ENCODE data around the gene ALDH8A1. TPM values are rescaled to one million over a fixed set of nuclear protein-coding genes. Genes with fewer than 3 reads are reported as not detected.

ALDH8A1 gene
- polyA plus RNA-seq (2011; rRNA removed) (0.33 and 0.35 TPM in 2 replicates), polyA minus RNA-seq (2011; rRNA and poly(A)+ RNA removed) (0.46 and 2.4 TPM in 2 replicates)

GRCh38 chr6:134949927-134950326, at the start of gene ALDH8A1:
Gene ALDH8A1, minus strand, starts transcription at chr6:134950101. Its CDS starts 48 bp downstream, at chr6:134950053.
- ChIA-PET CTCF (interaction anchor here (1.2 to 2.8 kb wide), 2 partner anchors 9 to 115 kb away, joined by 3 to 23 read pairs; no protein-coding TSS in a partner anchor), POLR2A (no interaction called here)
- Histone ChIP-seq H3K27ac (ENCODE audit: low read depth, low read length) (no peak within 1 kb of the TSS), H3K27me3 (ENCODE audit: control insufficient read depth, insufficient read depth, low read length) (no peaks in the 10 kb centered on the region), H3K9me3 (ENCODE audit: control insufficient read depth, insufficient read depth, low read length) (peaks cover 3% of the 10 kb centered on the region; the same call in 1 of the 2 replicates), H3K4me3 (ENCODE audit: low read depth, low read length) (no peak within 1 kb of the TSS)
- TF ChIP-seq CTCF (IDR thresholded peaks at IDR 0.05; ENCODE audit: low read depth, low read length), result no peak
- DNase-seq (ENCODE audit: low read depth, low spot score), result no peak

GRCh38 chr6:134999107-134999506, 49.2 kb upstream of the ALDH8A1 start:
- no peak for DNase-seq (ENCODE audit: low read depth, low spot score)
- no peak for TF ChIP-seq CTCF (IDR thresholded peaks at IDR 0.05; ENCODE audit: low read depth, low read length)
- POLR2A ChIA-PET, result no interaction called here
- H3K27me3 ChIP-seq (ENCODE audit: control insufficient read depth, insufficient read depth, low read length), result no peaks in the 10 kb centered on the region
- H3K4me3 ChIP-seq (ENCODE audit: low read depth, low read length), result no peak overlapping the region
- no peak overlapping the region for H3K27ac ChIP-seq (ENCODE audit: low read depth, low read length)
- H3K9me3 ChIP-seq (ENCODE audit: control insufficient read depth, insufficient read depth, low read length), result no peaks in the 10 kb centered on the region
- CTCF ChIA-PET, result interaction anchor here (1.3 kb wide), 1 partner anchor 10 kb away, joined by 3 read pairs; no protein-coding TSS in a partner anchor

- DNase-seq (ENCODE audit: low read depth, low spot score), result no peak
- POLR2A ChIA-PET, result interaction anchor here (0.6 kb wide), 1 partner anchor 15 kb away, joined by 3 read pairs; no protein-coding TSS in a partner anchor
- Histone ChIP-seq H3K27me3 (ENCODE audit: control insufficient read depth, insufficient read depth, low read length) (no peaks in the 10 kb centered on the region), H3K27ac (ENCODE audit: low read depth, low read length) (no peak overlapping the region), H3K9me3 (ENCODE audit: control insufficient read depth, insufficient read depth, low read length) (no peaks in the 10 kb centered on the region), H3K4me3 (ENCODE audit: low read depth, low read length) (no peak overlapping the region)
- no peak for TF ChIP-seq CTCF (IDR thresholded peaks at IDR 0.05; ENCODE audit: low read depth, low read length)
- CTCF ChIA-PET, result interaction anchor here (0.5 kb wide), 1 partner anchor 147 kb away, joined by 5 read pairs; no protein-coding TSS in a partner anchor
Observed at GRCh38 chr6:134997133-134997995, 47.5 kb upstream of the ALDH8A1 start.

- H3K4me3 ChIP-seq (ENCODE audit: low read depth, low read length), result no peak overlapping the region
- DNase-seq (ENCODE audit: low read depth, low spot score), result no peak
- POLR2A ChIA-PET, result no interaction called here
- no peak for TF ChIP-seq CTCF (IDR thresholded peaks at IDR 0.05; ENCODE audit: low read depth, low read length)
- H3K27ac ChIP-seq (ENCODE audit: low read depth, low read length), result no peak overlapping the region
- CTCF ChIA-PET, result interaction anchor here (0.9 kb wide), 1 partner anchor 188 kb away, joined by 3 read pairs; no protein-coding TSS in a partner anchor
- no peaks in the 10 kb centered on the region for H3K9me3 ChIP-seq (ENCODE audit: control insufficient read depth, insufficient read depth, low read length)
- H3K27me3 ChIP-seq (ENCODE audit: control insufficient read depth, insufficient read depth, low read length), result no peaks in the 10 kb centered on the region
Observed at GRCh38 chr6:134995536-134995935, 45.6 kb upstream of the ALDH8A1 start.

GRCh38 chr6:134994431-134994830, 44.5 kb upstream of the ALDH8A1 start:
- Histone ChIP-seq H3K4me3 (ENCODE audit: low read depth, low read length) (no peak overlapping the region), H3K27me3 (ENCODE audit: control insufficient read depth, insufficient read depth, low read length) (no peaks in the 10 kb centered on the region), H3K27ac (ENCODE audit: low read depth, low read length) (no peak overlapping the region), H3K9me3 (ENCODE audit: control insufficient read depth, insufficient read depth, low read length) (no peaks in the 10 kb centered on the region)
- no peak for DNase-seq (ENCODE audit: low read depth, low spot score)
- CTCF ChIA-PET, result interaction anchor here (2.3 kb wide), 1 partner anchor 8 kb away, joined by 15 read pairs; no protein-coding TSS in a partner anchor
- TF ChIP-seq CTCF (IDR thresholded peaks at IDR 0.05; ENCODE audit: low read depth, low read length), result no peak
- POLR2A ChIA-PET, result no interaction called here
